ENCODE measurements around the gene SMG7. TPM values are rescaled to one million over a fixed set of nuclear protein-coding genes. Genes with fewer than 3 reads are reported as not detected.

SMG7 gene
- total and polyA plus RNA-seq, 5 donors from 2014 or later, result 13.6 to 66.1 (median 21.7) TPM

DNA sequence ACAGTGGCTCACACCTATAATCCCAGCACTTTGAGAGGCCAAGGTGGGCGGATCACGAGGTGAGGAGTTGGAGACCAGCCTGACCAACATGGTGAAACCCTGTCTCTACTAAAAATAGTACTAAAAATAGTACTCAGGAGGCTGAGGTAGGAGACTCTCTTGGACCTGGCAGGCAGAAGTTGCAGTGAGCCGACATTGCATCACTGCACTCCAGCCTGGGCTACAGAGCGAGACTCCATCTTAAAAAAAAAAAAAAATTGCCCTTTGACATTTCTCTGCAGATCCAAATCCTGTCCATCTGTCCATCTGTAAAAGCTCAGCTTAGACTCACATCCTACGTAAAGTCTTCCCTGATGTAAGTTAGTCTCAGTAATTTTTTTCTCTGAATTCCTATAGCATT is 124.2 kb downstream of the SMG7 start:
- no peak overlapping the region for H3K4me3 ChIP-seq (ENCODE audit: low read depth, low read length)
- DNase-seq (no peak), ATAC-seq (ENCODE audit: low read depth in 2 of 2) (no peak)
- Mint-ChIP-seq H3K36me3 (no peaks in the 10 kb centered on the region), H3K27me3 (peaks cover 9% of the 10 kb centered on the region), H3K4me3 (no peak overlapping the region), H3K27ac (no peak overlapping the region), H3K9me3 (no peaks in the 10 kb centered on the region), H3K4me1 (no peaks in the 10 kb centered on the region)
- H3K4me1 ChIP-seq (ENCODE audit: control insufficient read depth, insufficient read depth, low read length, poor library complexity, severe bottlenecking), result no peaks in the 10 kb centered on the region
- no peaks in the 10 kb centered on the region for H3K27me3 ChIP-seq (ENCODE audit: control insufficient read depth, insufficient read depth, low read length)
- no peaks in the 10 kb centered on the region for H3K9me3 ChIP-seq (ENCODE audit: control insufficient read depth in 2 of 2, low read length in 2 of 2)
- H3K27ac ChIP-seq (ENCODE audit: insufficient read depth, low read length, poor library complexity, severe bottlenecking), result no peak overlapping the region
- no peaks in the 10 kb centered on the region for H3K36me3 ChIP-seq (ENCODE audit: control insufficient read depth, insufficient read depth, low read length)

DNA sequence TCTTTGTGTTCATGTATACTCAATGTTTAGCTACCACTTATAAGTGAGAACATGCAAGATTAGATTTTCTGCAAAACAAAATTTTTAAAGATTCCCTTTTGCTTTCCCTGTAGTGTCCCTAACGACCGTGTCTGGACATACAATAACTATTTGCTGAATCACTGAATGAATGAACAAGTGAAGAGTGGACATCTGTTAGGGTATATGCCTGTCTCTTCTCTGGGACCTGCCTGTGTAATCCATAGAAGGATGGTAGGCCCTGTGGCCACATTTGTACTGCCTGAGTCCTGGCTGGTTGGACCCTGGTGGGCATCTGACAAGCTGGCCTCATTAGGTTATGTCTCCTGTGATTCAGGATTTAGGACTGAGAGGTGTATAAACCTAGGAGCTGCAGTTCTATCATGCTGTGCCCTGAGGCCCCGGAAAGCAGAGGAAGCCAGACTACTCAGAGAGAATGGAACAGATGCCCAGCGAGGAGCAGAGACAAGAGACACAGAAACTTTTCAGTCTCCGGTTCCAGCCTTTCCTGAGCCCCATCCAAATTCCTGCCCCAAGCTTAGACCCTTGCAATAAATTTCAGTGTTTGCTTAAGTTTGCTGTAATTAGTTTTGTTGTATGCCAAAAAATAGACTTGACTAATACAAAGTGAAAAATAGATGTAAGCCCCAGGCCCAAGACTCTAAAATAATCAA is 125.5 kb downstream of the SMG7 start:
- Histone ChIP-seq H3K27ac (ENCODE audit: insufficient read depth, low read length, poor library complexity, severe bottlenecking) (no peak overlapping the region), H3K27me3 (ENCODE audit: control insufficient read depth, insufficient read depth, low read length) (no peaks in the 10 kb centered on the region), H3K9me3 (ENCODE audit: control insufficient read depth in 2 of 2, low read length in 2 of 2) (no peaks in the 10 kb centered on the region), H3K36me3 (ENCODE audit: control insufficient read depth, insufficient read depth, low read length) (no peaks in the 10 kb centered on the region), H3K4me1 (ENCODE audit: control insufficient read depth, insufficient read depth, low read length, poor library complexity, severe bottlenecking) (no peaks in the 10 kb centered on the region), H3K4me3 (ENCODE audit: low read depth, low read length) (no peak overlapping the region)
- Mint-ChIP-seq H3K27ac (no peak overlapping the region), H3K27me3 (peaks cover 19% of the 10 kb centered on the region), H3K9me3 (no peaks in the 10 kb centered on the region), H3K4me3 (no peak overlapping the region), H3K36me3 (no peaks in the 10 kb centered on the region), H3K4me1 (no peaks in the 10 kb centered on the region)
- ATAC-seq (ENCODE audit: low read depth in 2 of 2), result no peak
- no peak for DNase-seq

DNA sequence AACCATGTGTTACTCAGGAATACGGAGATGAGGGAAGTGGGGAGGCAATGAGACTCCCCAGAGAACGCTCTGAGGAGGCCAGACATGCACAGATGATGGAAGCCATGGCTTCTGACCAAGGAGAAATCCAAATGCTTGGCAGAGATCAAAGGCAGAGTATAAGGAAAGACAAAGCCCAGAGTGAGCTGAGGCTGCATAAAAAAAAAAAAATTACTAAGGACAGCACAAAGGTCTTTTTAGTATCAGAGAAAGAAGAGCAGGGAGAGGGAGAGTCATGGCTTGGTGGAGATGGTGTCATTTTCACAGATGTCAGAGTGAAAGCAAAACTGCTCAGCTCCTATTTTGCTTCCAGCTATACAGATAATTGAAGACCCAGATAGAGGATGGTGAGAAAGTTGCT is 126.1 kb downstream of the SMG7 start:
- Mint-ChIP-seq H3K9me3 (no peaks in the 10 kb centered on the region), H3K4me1 (no peaks in the 10 kb centered on the region), H3K27ac (no peak overlapping the region), H3K36me3 (no peaks in the 10 kb centered on the region), H3K27me3 (peaks cover 25% of the 10 kb centered on the region), H3K4me3 (no peak overlapping the region)
- ATAC-seq (ENCODE audit: low read depth in 2 of 2) (no peak), DNase-seq (peak in 1 of 3 donors; percentile 34)
- Histone ChIP-seq H3K4me1 (ENCODE audit: control insufficient read depth, insufficient read depth, low read length, poor library complexity, severe bottlenecking) (no peaks in the 10 kb centered on the region), H3K9me3 (ENCODE audit: control insufficient read depth in 2 of 2, low read length in 2 of 2) (no peaks in the 10 kb centered on the region), H3K4me3 (ENCODE audit: low read depth, low read length) (no peak overlapping the region), H3K27ac (ENCODE audit: insufficient read depth, low read length, poor library complexity, severe bottlenecking) (no peak overlapping the region), H3K27me3 (ENCODE audit: control insufficient read depth, insufficient read depth, low read length) (no peaks in the 10 kb centered on the region), H3K36me3 (ENCODE audit: control insufficient read depth, insufficient read depth, low read length) (no peaks in the 10 kb centered on the region)

- no peak overlapping the region for H3K27ac Mint-ChIP-seq
- ATAC-seq (ENCODE audit: low read depth in 2 of 2), result no peak
- DNase-seq, result peak in 1 of 3 donors; percentile 6
Observed at GRCh38 chr1:183600136-183600535, 127.8 kb downstream of the SMG7 start.

GRCh38 chr1:183600634-183601033 is 128.3 kb downstream of the SMG7 start:
- peaks cover 34% of the 10 kb centered on the region for H3K27me3 Mint-ChIP-seq
- H3K36me3 Mint-ChIP-seq, result no peaks in the 10 kb centered on the region
- Histone ChIP-seq H3K9me3 (ENCODE audit: control insufficient read depth in 2 of 2, low read length in 2 of 2) (no peaks in the 10 kb centered on the region), H3K4me3 (ENCODE audit: low read depth, low read length) (no peak overlapping the region), H3K36me3 (ENCODE audit: control insufficient read depth, insufficient read depth, low read length) (no peaks in the 10 kb centered on the region), H3K27ac (ENCODE audit: insufficient read depth, low read length, poor library complexity, severe bottlenecking) (no peak overlapping the region), H3K27me3 (ENCODE audit: control insufficient read depth, insufficient read depth, low read length) (no peaks in the 10 kb centered on the region), H3K4me1 (ENCODE audit: control insufficient read depth, insufficient read depth, low read length, poor library complexity, severe bottlenecking) (no peaks in the 10 kb centered on the region)
- no peak for DNase-seq
- H3K4me3 Mint-ChIP-seq, result no peak overlapping the region
- no peak overlapping the region for H3K27ac Mint-ChIP-seq
- no peak for ATAC-seq (ENCODE audit: low read depth in 2 of 2)
- H3K9me3 Mint-ChIP-seq, result no peaks in the 10 kb centered on the region
- no peaks in the 10 kb centered on the region for H3K4me1 Mint-ChIP-seq

More at GRCh38 chr1:183600136-183600535, 127.8 kb downstream of the SMG7 start:
- Mint-ChIP-seq H3K9me3 (no peaks in the 10 kb centered on the region), H3K36me3 (no peaks in the 10 kb centered on the region), H3K4me3 (no peak overlapping the region), H3K27me3 (peaks cover 30% of the 10 kb centered on the region), H3K4me1 (no peaks in the 10 kb centered on the region)
- H3K4me1 ChIP-seq (ENCODE audit: control insufficient read depth, insufficient read depth, low read length, poor library complexity, severe bottlenecking), result no peaks in the 10 kb centered on the region
- no peak overlapping the region for H3K27ac ChIP-seq (ENCODE audit: insufficient read depth, low read length, poor library complexity, severe bottlenecking)
- H3K9me3 ChIP-seq (ENCODE audit: control insufficient read depth in 2 of 2, low read length in 2 of 2), result no peaks in the 10 kb centered on the region
- H3K4me3 ChIP-seq (ENCODE audit: low read depth, low read length), result no peak overlapping the region
- no peaks in the 10 kb centered on the region for H3K36me3 ChIP-seq (ENCODE audit: control insufficient read depth, insufficient read depth, low read length)
- H3K27me3 ChIP-seq (ENCODE audit: control insufficient read depth, insufficient read depth, low read length), result no peaks in the 10 kb centered on the region

GRCh38 chr1:183602510-183602909 is 130.2 kb downstream of the SMG7 start:
- H3K4me3 Mint-ChIP-seq, result no peak overlapping the region
- H3K27ac ChIP-seq (ENCODE audit: insufficient read depth, low read length, poor library complexity, severe bottlenecking), result no peak overlapping the region
- no peaks in the 10 kb centered on the region for H3K27me3 ChIP-seq (ENCODE audit: control insufficient read depth, insufficient read depth, low read length)
- peaks cover 43% of the 10 kb centered on the region for H3K27me3 Mint-ChIP-seq
- H3K27ac Mint-ChIP-seq, result no peak overlapping the region
- no peaks in the 10 kb centered on the region for H3K9me3 Mint-ChIP-seq
- no peaks in the 10 kb centered on the region for H3K4me1 ChIP-seq (ENCODE audit: control insufficient read depth, insufficient read depth, low read length, poor library complexity, severe bottlenecking)
- no peak overlapping the region for H3K4me3 ChIP-seq (ENCODE audit: low read depth, low read length)
- no peaks in the 10 kb centered on the region for H3K36me3 ChIP-seq (ENCODE audit: control insufficient read depth, insufficient read depth, low read length)
- H3K36me3 Mint-ChIP-seq, result no peaks in the 10 kb centered on the region
- ATAC-seq (ENCODE audit: low read depth in 2 of 2) (no peak), DNase-seq (no peak)
- no peaks in the 10 kb centered on the region for H3K9me3 ChIP-seq (ENCODE audit: control insufficient read depth in 2 of 2, low read length in 2 of 2)
- H3K4me1 Mint-ChIP-seq, result no peaks in the 10 kb centered on the region

Other genes starting within 250 kb of the SMG7 start
- gene NMNAT2, start 54.1 kb upstream of the SMG7 start, total RNA-seq, result not detected
- not detected for gene NMNAT2, start 54.1 kb upstream of the SMG7 start, polyA plus RNA-seq
- 9.3 TPM for gene NCF2, start 118.0 kb downstream of the SMG7 start, total RNA-seq
- 10 to 100 TPM in 1 of 4 donors, 1 to 10 TPM in 3; 2.8 to 20.0 (median 5.4) TPM for gene NCF2, start 118.0 kb downstream of the SMG7 start, polyA plus RNA-seq
- 76.3 TPM for gene ARPC5, start 163.3 kb downstream of the SMG7 start, total RNA-seq
- gene ARPC5, start 163.3 kb downstream of the SMG7 start, polyA plus RNA-seq, result 100 to 1,000 TPM; 347 to 541 (median 415) TPM
- not detected for gene APOBEC4, start 180.8 kb downstream of the SMG7 start, total RNA-seq
- gene APOBEC4, start 180.8 kb downstream of the SMG7 start, polyA plus RNA-seq, result not detected

Measured in CD4-positive, CD25-positive, alpha-beta regulatory T cell (primary cell).